Testis (tissue), 3 donors: Measurements from ENCODE around the gene SEPHS2. TPM values are rescaled to one million over a fixed set of nuclear protein-coding genes. Genes with fewer than 3 reads are reported as not detected.

Experiments used
- DNase-seq: peaks from one replicate; pipeline ENCODE4 v3.0.0-alpha.2; 2019
- H3K27ac ChIP-seq, 2 donors: fragments of 200-600 bp; sonication (generic); one replicate each; pipeline ENCODE4 v1.5.1; 2019
- H3K27me3 ChIP-seq: fragments of 200-600 bp; sonication (generic); one replicate; pipeline ENCODE4 v1.5.1; 2019
- H3K36me3 ChIP-seq: fragments of 200-600 bp; sonication (generic); one replicate; pipeline ENCODE4 v1.5.1; 2017; ENCODE audit warnings: low read depth; ENCODE audit errors: missing control alignments
- H3K4me1 ChIP-seq: fragments of 200-600 bp; sonication (generic); one replicate; pipeline ENCODE4 v1.5.1; 2019
- H3K4me3 ChIP-seq, 2 donors: fragments of 200-600 bp; sonication (generic); one replicate each; pipeline ENCODE4 v1.5.1; 2017 to 2019
- H3K9me3 ChIP-seq: fragments of 200-600 bp; sonication (generic); one replicate; pipeline ENCODE4 v1.5.1; 2017
- CTCF ChIP-seq, 3 experiments: fragments of 450-650 bp in 2 of 3; fragments of 200-600 bp in 1 of 3; sonication (generic) in 1 of 3; IDR thresholded peaks; one replicate each; pipeline ENCODE4 v1.5.1; 2016 to 2019; ENCODE audit warnings: antibody characterized with exemption in 3 of 3, mild to moderate bottlenecking in 2 of 3, moderate library complexity in 1 of 3
- POLR2A ChIP-seq: fragments of 450-650 bp; IDR thresholded peaks from one replicate; pipeline ENCODE4 v1.6.1; 2017; ENCODE audit warnings: antibody characterized with exemption, mild to moderate bottlenecking, moderate library complexity
- WGBS, 2 donors: methylation state at CpG; one replicate each; pipeline ENCODE4 v1.1.5; 2018; 5-methylcytosine and 5-hydroxymethylcytosine counted together
- intact Hi-C: fragments of 100-400 bp; cut with DNase I; formaldehyde crosslinking; loops from one replicate; pipeline ENCODE4 v1.15.1; 2023; ENCODE audit warnings: low total_unique reads
- polyA plus RNA-seq: library from polyadenylated mRNA; stranded (reverse); fragments of 350-450 nt; fragmentation: Illumina TruSeq; extraction: RNeasy Lipid Tissue Mini Kit (QIAGEN cat#74804); gene quantifications from one replicate; pipeline ENCODE4 v1.2.3, GENCODE V29; 2014; ENCODE audit warnings: low read depth, low replicate concordance; ENCODE audit not compliant: insufficient read depth
- total RNA-seq, 2 donors: library from RNA; depleted of rRNA; stranded (reverse); fragments of >200 nt; gene quantifications; one replicate each; pipeline ENCODE4 v1.2.3, GENCODE V29; 2016

The SEPHS2 gene
- total and polyA plus RNA-seq, 3 donors from 2014 or later = 17.7 to 24.7 (median 19.8) TPM

GRCh38 chr16:30491229-30491628 lies 45.6 kb upstream of the SEPHS2 start:
- WGBS, 2 donors = 82 to 90% methylated on average over 4 of the region's 4 CpGs
- no peaks in the 10 kb centered on the region for H3K4me1 ChIP-seq
- no peaks in the 10 kb centered on the region for H3K9me3 ChIP-seq
- H3K27ac ChIP-seq = no peak overlapping the region
- no peak overlapping the region for H3K4me3 ChIP-seq
- TF ChIP-seq CTCF (IDR thresholded peaks at IDR 0.05) = no peak
- TF ChIP-seq POLR2A = no peak
- H3K36me3 ChIP-seq = no peaks in the 10 kb centered on the region
- intact Hi-C loops = no loop called here
- no peaks in the 10 kb centered on the region for H3K27me3 ChIP-seq
- no peak for DNase-seq

- no peak for TF ChIP-seq CTCF (IDR thresholded peaks at IDR 0.05)
- TF ChIP-seq POLR2A = no peak
- Histone ChIP-seq H3K4me3 (no peak overlapping the region), H3K27ac (no peak overlapping the region), H3K4me1 (no peaks in the 10 kb centered on the region), H3K9me3 (no peaks in the 10 kb centered on the region), H3K27me3 (no peaks in the 10 kb centered on the region), H3K36me3 (no peaks in the 10 kb centered on the region)
- DNase-seq = no peak
- intact Hi-C loops = no loop called here
- WGBS, 2 donors = 79 to 86% methylated on average over 6 of the region's 6 CpGs
Measured at GRCh38 chr16:30490210-30490609, 44.5 kb upstream of the SEPHS2 start.

GRCh38 chr16:30488764-30489605 lies 43.3 kb upstream of the SEPHS2 start:
- TF ChIP-seq CTCF (IDR thresholded peaks at IDR 0.05) = no peak
- no peak for TF ChIP-seq POLR2A
- Histone ChIP-seq H3K27ac (no peak overlapping the region), H3K27me3 (no peaks in the 10 kb centered on the region), H3K4me1 (no peaks in the 10 kb centered on the region), H3K9me3 (no peaks in the 10 kb centered on the region), H3K36me3 (no peaks in the 10 kb centered on the region), H3K4me3 (no peak overlapping the region)
- WGBS, 2 donors = 67 to 73% methylated on average over 9 to 11 of the region's 11 CpGs
- intact Hi-C loops = no loop called here
- no peak for DNase-seq

GRCh38 chr16:30485818-30486436 lies 40.3 kb upstream of the SEPHS2 start:
- no peaks in the 10 kb centered on the region for H3K4me1 ChIP-seq
- no peak overlapping the region for H3K27ac ChIP-seq
- no peaks in the 10 kb centered on the region for H3K36me3 ChIP-seq
- TF ChIP-seq CTCF (IDR thresholded peaks at IDR 0.05) (no peak), POLR2A (no peak)
- no peak overlapping the region for H3K4me3 ChIP-seq
- no peaks in the 10 kb centered on the region for H3K27me3 ChIP-seq
- intact Hi-C loops = no loop called here
- DNase-seq = no peak
- H3K9me3 ChIP-seq = no peaks in the 10 kb centered on the region
- WGBS, 2 donors = 92 to 93% methylated on average over 7 of the region's 7 CpGs
